ENCODE results near the gene LBX2.
A peak's percentile ranks its signal among the peaks of the same experiment; 100 is the strongest.
"Not testable (repeated sequence)": the region's sequence is repeated elsewhere in the genome, so short reads cannot be mapped to it uniquely, and the experiment has no call there.

LBX2 gene

DNA sequence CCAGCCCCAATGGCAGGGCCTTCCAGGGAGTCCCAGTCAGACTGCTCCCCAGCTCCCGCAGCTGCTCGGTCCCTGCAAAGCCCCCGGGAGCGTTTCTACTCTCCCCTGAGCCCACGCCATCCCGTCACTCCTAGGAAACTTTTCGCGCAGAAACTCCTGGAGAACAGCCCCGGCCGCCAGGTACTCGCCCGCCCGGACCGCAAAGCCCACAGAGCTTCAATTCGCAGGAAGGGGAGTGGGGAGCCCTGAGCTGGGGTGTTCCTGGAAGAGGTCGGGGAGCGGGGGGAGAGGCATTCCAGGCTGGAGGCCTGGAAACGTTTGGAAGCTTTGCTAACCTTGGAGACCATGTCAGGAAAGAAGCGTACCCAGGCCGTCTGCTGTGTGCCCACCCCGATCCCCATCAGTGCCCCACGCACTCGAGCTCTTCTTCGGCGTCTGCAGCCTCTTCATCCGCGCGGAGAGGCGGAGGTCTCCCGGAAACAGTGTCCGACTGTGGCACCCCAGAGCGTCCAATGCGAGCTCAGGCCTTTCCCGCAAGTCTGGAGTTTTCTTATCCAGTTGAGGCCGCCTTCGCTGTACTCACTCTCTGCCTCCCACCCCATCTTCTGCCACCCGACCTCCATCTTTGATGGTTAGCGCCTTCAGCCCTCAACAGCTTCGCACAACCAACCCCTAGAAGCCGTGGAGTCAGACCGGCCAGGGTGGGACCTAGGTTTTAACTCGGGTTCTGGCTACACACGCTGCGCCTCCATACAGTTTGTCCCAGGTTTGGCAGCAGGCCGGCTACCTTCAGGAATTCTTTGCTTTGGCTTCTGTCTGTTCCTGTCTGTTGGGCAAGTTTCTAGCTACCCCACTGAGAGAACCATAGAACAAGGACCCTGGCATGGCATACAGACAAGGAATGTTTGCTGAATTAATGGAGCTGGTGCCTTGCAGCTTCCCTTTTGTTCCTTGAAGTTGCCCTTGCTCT, 4.4 kb upstream of the LBX2 start:
- DNase-seq (ENCODE audit: low spot score), result no peak

GRCh38 chr2:74502720-74503505, 3.5 kb upstream of the LBX2 start:
- DNase-seq (ENCODE audit: low spot score), result peak; percentile 90

DNA sequence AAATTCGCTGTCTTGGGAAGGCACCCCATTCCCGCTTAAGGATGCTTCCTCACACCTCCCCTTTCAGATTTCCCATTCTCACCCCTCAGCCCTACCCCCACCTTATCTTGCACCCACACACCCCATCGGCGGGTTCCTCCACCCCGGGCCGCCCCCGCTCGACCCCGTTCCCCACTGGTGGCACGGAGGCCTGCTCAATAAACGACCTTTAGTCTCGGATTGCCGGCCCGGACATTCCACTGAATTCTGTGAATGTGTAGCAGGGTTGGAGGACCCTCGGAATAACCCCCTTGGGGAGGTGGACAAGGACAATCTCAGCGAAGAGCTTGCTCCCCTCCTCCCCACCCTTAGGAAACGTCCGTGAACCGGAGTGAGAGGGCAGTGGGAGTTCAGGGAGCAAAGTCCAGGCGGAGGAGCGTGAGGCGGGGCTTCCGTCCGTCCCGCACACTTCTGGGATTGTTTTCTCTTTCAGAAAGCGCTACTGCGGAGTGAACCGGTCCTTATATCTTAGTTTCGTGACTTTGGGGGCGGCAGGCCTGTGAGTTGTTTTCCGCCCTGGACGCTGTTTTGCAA, 2.8 kb upstream of the LBX2 start:
- DNase-seq (ENCODE audit: low spot score), result no peak

DNA sequence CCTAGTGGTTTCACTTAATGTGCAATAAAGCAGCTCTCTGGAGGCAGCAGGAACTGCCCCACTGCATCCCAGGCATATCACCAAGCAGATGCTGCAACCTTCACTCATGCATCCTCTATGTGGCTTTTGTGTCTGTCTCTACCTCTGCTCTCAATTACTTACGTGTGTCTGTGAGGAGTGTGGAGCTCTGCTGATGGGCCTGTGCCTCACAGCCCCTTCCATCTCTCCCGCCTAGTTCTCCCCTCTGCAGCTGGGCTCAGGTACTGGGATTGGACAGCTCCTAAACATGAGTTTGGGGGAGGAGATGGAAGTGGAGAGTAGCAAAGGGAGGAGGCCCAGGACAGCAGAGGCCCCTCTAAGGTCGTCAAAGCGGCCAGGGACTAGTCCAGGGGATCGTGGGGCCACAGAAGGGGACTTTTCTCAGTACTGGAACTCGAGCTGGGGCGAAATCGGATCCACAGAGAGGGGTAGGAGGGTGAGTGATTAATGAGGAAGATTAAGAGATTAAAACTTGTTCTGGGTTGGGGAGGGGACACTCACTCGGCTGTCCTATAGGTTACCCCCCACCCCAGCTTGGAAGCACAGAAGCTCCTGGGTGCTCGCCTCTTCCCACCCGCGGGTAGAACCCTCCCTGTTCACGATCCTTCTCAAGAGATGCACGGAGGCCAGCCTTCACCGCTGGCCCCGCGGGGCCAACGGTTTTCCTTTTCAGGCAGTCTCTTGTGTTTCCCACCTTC, 2.1 kb upstream of the LBX2 start:
- DNase-seq (ENCODE audit: low spot score), result no peak

GRCh38 chr2:74500578-74500946, 1.2 kb upstream of the LBX2 start:
- no peak for DNase-seq (ENCODE audit: low spot score)

- no peak for DNase-seq (ENCODE audit: low spot score)
Measured at GRCh38 chr2:74499940-74500577, 656 bp upstream of the LBX2 start.

DNA sequence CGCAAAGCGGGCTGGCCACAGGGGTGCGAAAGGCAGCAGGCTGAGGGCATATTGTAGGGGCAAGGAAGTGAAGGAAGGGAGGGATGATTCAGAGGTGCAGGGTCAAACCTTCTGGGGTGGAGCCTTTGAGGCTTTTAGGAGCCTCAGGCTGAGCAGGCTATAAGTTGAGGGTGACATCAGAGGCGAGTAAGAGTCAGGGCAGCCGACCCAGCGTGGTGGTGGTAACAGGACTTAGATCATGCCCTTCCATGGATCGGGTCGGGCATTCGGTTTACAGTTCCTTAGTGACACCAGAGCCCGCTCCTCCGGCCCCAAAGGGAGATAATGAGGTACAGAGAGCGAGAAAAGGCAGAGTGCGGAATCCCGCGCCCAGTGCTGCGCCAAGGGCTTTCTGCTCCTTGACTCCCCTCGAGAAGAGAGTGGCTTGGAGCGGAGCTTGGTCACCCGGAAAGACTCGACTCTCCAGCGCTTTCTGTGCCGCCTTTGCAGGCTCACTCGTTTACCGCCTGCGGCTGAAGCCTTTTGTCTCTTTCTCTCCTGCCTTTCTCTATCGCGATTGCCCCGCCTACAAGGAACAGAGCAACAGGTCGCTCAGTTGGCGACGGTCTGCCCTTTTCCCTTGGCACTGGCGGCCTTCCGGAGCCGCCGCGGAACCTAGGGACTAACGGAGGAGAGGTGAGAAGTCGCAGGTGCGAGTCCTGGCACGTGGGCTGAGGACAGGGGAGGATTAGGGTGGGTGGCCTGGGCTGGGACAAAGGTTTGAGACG, 720 bp downstream of the LBX2 start:
- no peak for DNase-seq (ENCODE audit: low spot score)

- DNase-seq (ENCODE audit: low spot score), result no peak
Measured at GRCh38 chr2:74497777-74498499, 1.5 kb downstream of the LBX2 start.

DNA sequence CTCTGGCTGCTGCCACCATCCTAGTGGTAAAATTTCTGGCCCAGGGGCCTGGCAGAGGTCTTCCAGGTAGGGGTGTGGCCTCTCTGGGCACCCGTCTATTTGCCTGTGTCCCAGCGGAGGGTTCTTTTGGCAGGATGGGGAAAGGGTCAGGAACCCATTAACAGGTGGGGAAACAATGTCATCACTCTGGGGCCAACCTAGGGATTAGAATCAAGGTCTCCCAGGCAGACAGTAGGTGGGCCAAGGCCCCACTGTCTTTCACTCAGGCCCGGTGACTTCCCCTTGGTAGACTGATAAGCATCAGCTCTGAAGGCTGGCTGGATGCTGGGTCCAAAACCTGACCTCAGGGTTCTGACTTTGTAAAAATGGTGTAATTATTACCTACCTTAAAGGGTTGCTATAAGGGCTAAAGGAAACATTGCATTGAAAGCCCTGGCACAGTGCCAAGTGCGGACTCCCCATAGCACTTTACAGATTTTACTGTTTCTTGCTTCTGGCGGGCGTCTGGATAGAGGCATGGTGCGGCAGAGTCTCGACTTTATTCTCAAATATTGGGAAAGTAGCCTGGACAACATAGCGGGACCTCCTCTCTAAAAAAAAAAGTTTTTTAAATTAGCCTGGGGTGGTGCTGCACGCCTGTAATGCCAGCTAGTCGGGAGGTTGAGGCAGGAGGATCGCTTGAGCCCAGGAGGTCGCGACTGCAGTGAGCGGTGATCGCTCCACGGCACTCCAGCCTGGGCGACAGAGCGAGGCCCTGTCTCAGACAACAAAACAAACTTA, 2.2 kb downstream of the LBX2 start:
- no peak for DNase-seq (ENCODE audit: low spot score)

GRCh38 chr2:74495440-74495839, 4.0 kb downstream of the LBX2 start:
- DNase-seq (ENCODE audit: low spot score), result no peak

DNA sequence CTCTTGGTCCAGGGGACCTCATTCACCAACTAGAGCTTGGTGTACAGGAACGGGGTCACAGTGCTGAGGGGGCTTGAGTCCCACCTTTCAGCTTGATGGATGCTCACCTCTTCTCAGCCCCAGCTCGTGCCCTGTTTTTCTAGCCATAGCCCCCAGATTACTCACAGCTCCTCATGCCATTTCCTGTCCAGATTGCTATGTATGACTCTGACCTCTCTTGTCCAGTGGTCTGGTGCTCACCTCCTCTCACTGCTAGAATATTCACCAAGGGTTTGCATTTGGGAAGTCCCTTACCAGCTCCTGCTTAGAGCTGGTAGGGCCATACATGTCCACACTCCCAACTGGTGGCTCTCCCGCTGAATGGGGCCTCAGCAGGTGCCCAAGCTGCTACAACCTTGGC, 5.9 kb downstream of the LBX2 start:
- DNase-seq (ENCODE audit: low spot score), result no peak

DNA sequence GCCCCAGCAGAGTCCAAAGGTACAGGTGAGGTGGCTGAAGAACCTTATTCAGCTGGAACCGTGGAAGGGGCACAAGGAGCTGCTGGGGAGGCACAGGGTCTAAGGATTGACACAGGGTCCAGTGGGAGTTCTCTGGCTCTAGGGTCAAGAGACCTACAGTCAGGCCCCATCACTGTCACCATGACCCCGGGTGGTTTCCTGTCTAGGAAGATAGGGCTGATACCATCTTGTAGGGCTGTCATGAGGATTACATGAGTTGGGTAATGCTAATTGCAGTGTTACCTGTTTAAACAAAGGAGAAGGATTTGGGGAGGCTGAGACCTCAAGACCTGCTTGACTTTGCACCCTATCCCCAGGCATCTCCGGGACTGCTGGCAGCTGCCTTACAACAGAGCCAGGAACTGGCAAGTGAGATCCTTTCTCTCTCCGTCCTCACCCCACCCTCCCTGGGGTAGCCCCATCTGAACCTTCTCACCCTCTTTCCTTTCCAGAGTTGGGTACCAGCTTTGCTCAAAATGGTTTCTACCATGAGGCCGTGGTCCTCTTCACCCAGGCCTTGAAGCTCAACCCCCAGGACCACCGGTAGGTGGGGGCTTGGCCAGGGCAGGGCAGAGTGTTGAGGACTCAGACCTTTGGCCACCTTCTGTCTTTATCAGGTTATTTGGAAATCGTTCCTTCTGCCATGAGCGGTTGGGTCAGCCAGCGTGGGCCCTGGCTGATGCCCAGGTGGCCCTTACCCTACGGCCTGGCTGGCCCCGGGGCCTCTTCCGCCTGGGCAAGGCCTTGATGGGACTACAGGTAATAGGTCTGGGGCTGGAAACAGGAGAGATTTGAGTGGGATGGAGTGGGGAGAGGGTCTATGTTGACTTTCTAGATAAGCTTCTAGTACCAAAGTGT, 7.5 kb downstream of the LBX2 start:
- no peak for DNase-seq (ENCODE audit: low spot score)

GRCh38 chr2:74489906-74490305, 9.5 kb downstream of the LBX2 start:
- no peak for DNase-seq (ENCODE audit: low spot score)

GRCh38 chr2:74488643-74489481, 10.5 kb downstream of the LBX2 start:
- DNase-seq (ENCODE audit: low spot score), result no peak

DNA sequence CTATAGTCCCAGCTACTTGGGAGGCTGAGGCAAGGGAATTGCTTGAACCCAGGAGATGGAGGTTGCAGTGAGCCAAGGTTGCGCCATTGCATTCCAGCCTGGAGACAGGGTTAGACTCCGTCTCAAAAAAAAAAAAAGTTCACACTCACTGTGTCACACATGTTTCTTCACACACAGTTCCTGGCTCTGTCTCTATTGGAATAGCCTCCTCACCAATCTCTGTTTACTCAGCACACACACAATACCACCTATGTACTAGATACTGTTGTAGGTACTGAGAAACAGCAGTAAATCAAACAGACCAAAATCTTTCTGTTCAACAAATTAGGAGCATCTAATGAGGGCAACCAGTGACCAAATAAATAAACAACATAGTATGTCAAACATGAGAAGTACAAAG, 13.3 kb downstream of the LBX2 start:
- DNase-seq (ENCODE audit: low spot score), result no peak

DNA sequence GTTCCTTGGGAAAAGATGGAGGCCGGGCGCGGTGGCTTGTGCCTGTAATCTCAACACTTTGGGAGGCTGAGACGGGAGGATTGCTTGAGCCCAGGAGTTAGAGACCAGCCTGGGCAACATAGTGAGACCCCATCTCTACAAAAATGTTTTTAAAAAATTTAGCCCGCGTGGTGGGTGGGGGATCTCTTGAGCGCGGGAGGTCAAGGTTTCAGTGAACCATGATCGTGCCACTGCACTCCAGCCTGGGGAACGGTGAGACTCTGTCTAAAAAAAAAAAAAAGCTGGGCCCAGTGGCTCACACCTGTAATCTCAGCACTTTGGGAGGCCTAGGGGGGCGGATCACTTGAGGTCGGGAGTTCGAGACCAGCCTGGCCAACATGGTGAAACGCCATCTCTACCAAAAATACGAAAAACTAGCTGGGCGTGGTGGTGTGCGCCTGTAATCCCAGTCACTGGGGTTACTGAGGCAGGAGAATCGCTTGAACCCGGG, 15.7 kb downstream of the LBX2 start:
- DNase-seq (ENCODE audit: low spot score), result not testable (repeated sequence)

Measured in AG20443 (cell line).